Dendritic cell treated with granulocyte-macrophage colony-stimulating factor and Interleukin-4, amounts not matched to agents 40 ng/mL and 50 ng/mL, for 4 days (primary cell): ENCODE data around the gene NAV2.

Source experiments
- H3K27ac Mint-ChIP-seq: one replicate; pipeline ENCODE4 v1.8.0; 2022; ENCODE audit warnings: mild to moderate bottlenecking, mixed read lengths
- H3K27me3 Mint-ChIP-seq: one replicate; pipeline ENCODE4 v1.8.0; 2022; ENCODE audit warnings: mild to moderate bottlenecking, mixed read lengths
- H3K36me3 Mint-ChIP-seq: one replicate; pipeline ENCODE4 v1.8.0; 2022; ENCODE audit warnings: low read depth, mixed read lengths
- H3K4me1 Mint-ChIP-seq: one replicate; pipeline ENCODE4 v1.8.0; 2022; ENCODE audit warnings: low read depth, mixed read lengths
- H3K4me3 Mint-ChIP-seq: one replicate; pipeline ENCODE4 v1.8.0; 2022; ENCODE audit warnings: mild to moderate bottlenecking, moderate library complexity, mixed read lengths
- H3K9me3 Mint-ChIP-seq: one replicate; pipeline ENCODE4 v1.8.0; 2022; ENCODE audit warnings: mixed read lengths
- intact Hi-C: fragments of 100-400 bp; cut with micrococcal nuclease; formaldehyde crosslinking; loops from one replicate; pipeline ENCODE4 v1.15.0; 2022

NAV2 gene

GRCh38 chr11:20024172-20024935 lies 311.7 kb downstream of the NAV2 start:
- Mint-ChIP-seq H3K4me1 (no peaks in the 10 kb centered on the region), H3K27me3 (no peaks in the 10 kb centered on the region), H3K36me3 (no peaks in the 10 kb centered on the region), H3K27ac (no peak overlapping the region), H3K4me3 (no peak overlapping the region), H3K9me3 (no peaks in the 10 kb centered on the region)
- intact Hi-C loops = no loop called here

GRCh38 chr11:20025332-20025840 lies 312.7 kb downstream of the NAV2 start:
- Mint-ChIP-seq H3K4me1 (no peaks in the 10 kb centered on the region), H3K27me3 (no peaks in the 10 kb centered on the region)

GRCh38 chr11:20026629-20027555 lies 314.3 kb downstream of the NAV2 start:
- H3K4me1 Mint-ChIP-seq = no peaks in the 10 kb centered on the region
- H3K27ac Mint-ChIP-seq = no peak overlapping the region
- peaks cover 1% of the 10 kb centered on the region for H3K27me3 Mint-ChIP-seq
- H3K36me3 Mint-ChIP-seq = no peaks in the 10 kb centered on the region
- H3K4me3 Mint-ChIP-seq = no peak overlapping the region
- no peaks in the 10 kb centered on the region for H3K9me3 Mint-ChIP-seq
- intact Hi-C loops = no loop called here

More at GRCh38 chr11:20025332-20025840, 312.7 kb downstream of the NAV2 start:
- H3K9me3 Mint-ChIP-seq = no peaks in the 10 kb centered on the region
- H3K36me3 Mint-ChIP-seq = no peaks in the 10 kb centered on the region
- intact Hi-C loops = no loop called here
- H3K27ac Mint-ChIP-seq = no peak overlapping the region
- no peak overlapping the region for H3K4me3 Mint-ChIP-seq

- no peak overlapping the region for H3K4me3 Mint-ChIP-seq
- H3K27me3 Mint-ChIP-seq = peaks cover 1% of the 10 kb centered on the region
- no peak overlapping the region for H3K27ac Mint-ChIP-seq
- no peaks in the 10 kb centered on the region for H3K9me3 Mint-ChIP-seq
- H3K4me1 Mint-ChIP-seq = no peaks in the 10 kb centered on the region
- intact Hi-C loops = no loop called here
- H3K36me3 Mint-ChIP-seq = no peaks in the 10 kb centered on the region
Observed at GRCh38 chr11:20027556-20028013, 314.9 kb downstream of the NAV2 start.

GRCh38 chr11:20029193-20029592 lies 316.6 kb downstream of the NAV2 start:
- intact Hi-C loops = no loop called here
- no peak overlapping the region for H3K4me3 Mint-ChIP-seq
- H3K36me3 Mint-ChIP-seq = no peaks in the 10 kb centered on the region
- H3K27ac Mint-ChIP-seq = no peak overlapping the region
- no peaks in the 10 kb centered on the region for H3K4me1 Mint-ChIP-seq
- peaks cover 1% of the 10 kb centered on the region for H3K27me3 Mint-ChIP-seq
- no peaks in the 10 kb centered on the region for H3K9me3 Mint-ChIP-seq

- H3K9me3 Mint-ChIP-seq = no peaks in the 10 kb centered on the region
- intact Hi-C loops = no loop called here
- H3K27ac Mint-ChIP-seq = no peak overlapping the region
- no peaks in the 10 kb centered on the region for H3K36me3 Mint-ChIP-seq
- H3K4me1 Mint-ChIP-seq = no peaks in the 10 kb centered on the region
- no peak overlapping the region for H3K4me3 Mint-ChIP-seq
- peaks cover 3% of the 10 kb centered on the region for H3K27me3 Mint-ChIP-seq
Observed at GRCh38 chr11:20030472-20030871, 317.8 kb downstream of the NAV2 start.

- Mint-ChIP-seq H3K27me3 (peaks cover 3% of the 10 kb centered on the region), H3K4me1 (no peaks in the 10 kb centered on the region), H3K4me3 (no peak overlapping the region), H3K27ac (no peak overlapping the region), H3K36me3 (no peaks in the 10 kb centered on the region), H3K9me3 (no peaks in the 10 kb centered on the region)
- intact Hi-C loops = no loop called here
Observed at GRCh38 chr11:20031155-20032001, 318.7 kb downstream of the NAV2 start.

GRCh38 chr11:20032127-20032526 lies 319.5 kb downstream of the NAV2 start:
- Mint-ChIP-seq H3K36me3 (no peaks in the 10 kb centered on the region), H3K4me3 (no peak overlapping the region), H3K9me3 (no peaks in the 10 kb centered on the region), H3K27ac (no peak overlapping the region), H3K27me3 (peaks cover 3% of the 10 kb centered on the region), H3K4me1 (no peaks in the 10 kb centered on the region)
- intact Hi-C loops = no loop called here

- Mint-ChIP-seq H3K36me3 (no peaks in the 10 kb centered on the region), H3K27ac (no peak overlapping the region), H3K4me3 (no peak overlapping the region), H3K9me3 (no peaks in the 10 kb centered on the region), H3K27me3 (peaks cover 3% of the 10 kb centered on the region), H3K4me1 (no peaks in the 10 kb centered on the region)
- intact Hi-C loops = no loop called here
Observed at GRCh38 chr11:20032577-20033260, 320.1 kb downstream of the NAV2 start.

GRCh38 chr11:20033806-20034205 lies 321.2 kb downstream of the NAV2 start:
- no peaks in the 10 kb centered on the region for H3K4me1 Mint-ChIP-seq
- H3K27me3 Mint-ChIP-seq = peaks cover 3% of the 10 kb centered on the region
- no peak overlapping the region for H3K27ac Mint-ChIP-seq
- no peak overlapping the region for H3K4me3 Mint-ChIP-seq
- H3K36me3 Mint-ChIP-seq = no peaks in the 10 kb centered on the region
- H3K9me3 Mint-ChIP-seq = no peaks in the 10 kb centered on the region
- intact Hi-C loops = no loop called here

GRCh38 chr11:20034941-20035340 lies 322.3 kb downstream of the NAV2 start:
- peaks cover 3% of the 10 kb centered on the region for H3K27me3 Mint-ChIP-seq

GRCh38 chr11:20035375-20035700 lies 322.7 kb downstream of the NAV2 start:
- H3K27me3 Mint-ChIP-seq = peaks cover 3% of the 10 kb centered on the region
- intact Hi-C loops = no loop called here

More at GRCh38 chr11:20034941-20035340, 322.3 kb downstream of the NAV2 start:
- no peaks in the 10 kb centered on the region for H3K9me3 Mint-ChIP-seq
- H3K27ac Mint-ChIP-seq = no peak overlapping the region
- H3K4me1 Mint-ChIP-seq = no peaks in the 10 kb centered on the region
- no peak overlapping the region for H3K4me3 Mint-ChIP-seq
- intact Hi-C loops = no loop called here
- H3K36me3 Mint-ChIP-seq = no peaks in the 10 kb centered on the region

More at GRCh38 chr11:20035375-20035700, 322.7 kb downstream of the NAV2 start:
- H3K27ac Mint-ChIP-seq = no peak overlapping the region
- H3K9me3 Mint-ChIP-seq = no peaks in the 10 kb centered on the region
- no peaks in the 10 kb centered on the region for H3K4me1 Mint-ChIP-seq
- no peak overlapping the region for H3K4me3 Mint-ChIP-seq
- no peaks in the 10 kb centered on the region for H3K36me3 Mint-ChIP-seq
